HG02678 (cell line): ENCODE results near the gene AMBP.

Source experiments
- ATAC-seq: cut with Tn5 transposase; IDR thresholded peaks from one replicate; pipeline ENCODE4 v1.9.1; 2021; ENCODE audit warnings: mild to moderate bottlenecking, moderate library complexity; ENCODE audit not compliant: unreplicated experiment

AMBP gene

GRCh38 chr9:114112778-114113584 lies 34.9 kb upstream of the AMBP start:
- no peak for ATAC-seq

DNA sequence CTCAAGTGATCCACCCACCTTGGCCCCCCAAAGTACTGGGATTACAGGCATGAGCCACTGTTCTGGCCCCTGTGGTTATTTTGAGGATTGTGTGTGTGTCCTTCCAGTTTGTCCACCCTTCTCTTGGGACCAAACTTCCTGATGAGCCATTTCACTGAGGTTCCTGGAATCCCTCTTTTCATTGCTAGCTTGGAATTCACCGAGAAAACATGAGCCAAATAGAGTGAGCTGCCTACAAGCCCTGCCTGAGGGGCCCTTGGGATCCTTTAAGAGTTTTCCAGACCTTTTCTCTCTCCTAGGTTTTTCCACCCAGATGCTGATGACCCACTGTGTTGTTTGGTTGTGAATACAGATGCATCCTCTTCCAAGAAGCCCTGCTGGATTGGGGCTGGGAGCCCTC lies 34.2 kb upstream of the AMBP start:
- ATAC-seq = no peak

GRCh38 chr9:114110180-114110579 lies 32.1 kb upstream of the AMBP start:
- no peak for ATAC-seq

DNA sequence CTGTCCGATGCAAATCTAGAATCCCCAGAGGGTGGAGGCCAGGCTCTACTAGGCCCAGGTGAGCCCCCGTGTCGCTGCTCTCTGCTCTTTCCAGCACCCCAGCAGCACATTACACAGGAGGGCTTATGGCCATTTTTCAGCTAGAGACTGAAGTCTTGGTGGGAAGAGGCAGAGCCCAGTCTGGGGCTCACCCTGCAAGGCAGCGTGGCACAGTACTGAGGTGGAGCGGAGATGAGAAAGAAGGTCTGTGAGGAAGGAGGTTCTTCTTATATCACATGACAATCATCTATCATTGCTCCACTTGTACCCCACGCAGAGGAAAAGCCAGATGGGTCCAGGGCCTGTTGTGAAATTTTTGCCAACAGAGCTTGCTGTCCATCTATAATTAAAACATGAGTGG lies 31.0 kb upstream of the AMBP start:
- no peak for ATAC-seq

DNA sequence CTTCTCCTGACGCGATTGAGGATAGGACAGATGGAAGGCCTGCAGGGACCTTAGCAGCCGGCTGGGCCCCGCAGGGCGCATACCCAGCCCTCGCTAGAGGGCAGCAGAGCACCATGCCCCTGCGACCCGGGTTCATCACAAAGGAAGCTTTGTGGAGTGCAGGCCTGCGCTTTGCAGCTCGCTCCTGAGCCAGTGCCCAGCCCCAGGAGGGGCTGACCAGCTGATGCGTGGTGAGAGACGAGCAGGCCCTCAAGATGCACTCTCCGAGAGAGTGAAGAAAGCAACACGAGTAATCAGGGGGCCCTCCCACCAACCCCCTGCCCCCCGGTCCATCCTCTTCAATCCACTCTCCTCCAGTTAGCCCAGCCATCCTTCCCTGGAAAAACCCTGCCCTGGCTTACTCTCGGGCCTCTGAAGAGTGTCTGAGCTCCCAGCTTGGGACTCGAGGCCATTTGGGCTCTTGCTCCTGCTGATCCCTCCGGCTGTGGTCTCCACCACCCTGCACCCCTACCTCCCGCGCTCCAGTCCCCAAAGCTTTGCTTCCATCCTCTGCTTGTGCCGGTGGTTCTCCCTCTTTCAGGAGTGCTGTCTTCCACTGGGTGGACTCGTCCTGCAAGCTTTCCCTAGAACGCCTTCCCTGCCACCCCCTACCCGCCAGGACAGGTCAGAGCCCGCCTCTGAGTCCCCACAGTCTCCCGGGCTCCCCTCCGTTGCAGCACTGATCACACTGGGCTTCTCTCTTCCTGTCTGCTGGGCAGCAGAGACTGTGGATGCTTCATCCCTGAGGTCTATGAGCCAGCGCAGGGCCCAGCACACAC lies 30.1 kb upstream of the AMBP start:
- ATAC-seq = peak; percentile 55

- peak; percentile 4 for ATAC-seq
These were observed 29.3 kb upstream of the AMBP start for GRCh38 chr9:114107286-114108001.

DNA sequence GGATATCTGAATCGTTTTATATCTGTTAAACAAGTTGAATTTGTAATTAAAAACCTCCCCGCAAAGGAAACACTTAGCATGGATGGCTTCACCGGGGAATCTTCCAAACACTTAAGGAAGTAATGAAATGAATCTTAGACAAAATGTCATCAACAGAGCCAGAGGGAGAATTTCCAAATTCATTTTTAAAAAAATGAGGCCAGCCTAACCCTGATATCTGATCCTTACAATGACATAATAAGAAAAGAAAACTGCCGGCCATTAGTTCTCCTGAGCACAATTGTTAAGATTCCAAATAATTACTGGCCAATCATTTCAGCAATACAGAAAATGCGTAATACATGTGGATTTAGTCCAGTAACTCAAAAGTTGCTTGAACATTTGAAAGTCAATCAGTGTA lies 27.1 kb upstream of the AMBP start:
- ATAC-seq = no peak

GRCh38 chr9:114102484-114102883 lies 24.4 kb upstream of the AMBP start:
- no peak for ATAC-seq

- no peak for ATAC-seq
These were observed 22.4 kb upstream of the AMBP start for GRCh38 chr9:114100536-114100935.

DNA sequence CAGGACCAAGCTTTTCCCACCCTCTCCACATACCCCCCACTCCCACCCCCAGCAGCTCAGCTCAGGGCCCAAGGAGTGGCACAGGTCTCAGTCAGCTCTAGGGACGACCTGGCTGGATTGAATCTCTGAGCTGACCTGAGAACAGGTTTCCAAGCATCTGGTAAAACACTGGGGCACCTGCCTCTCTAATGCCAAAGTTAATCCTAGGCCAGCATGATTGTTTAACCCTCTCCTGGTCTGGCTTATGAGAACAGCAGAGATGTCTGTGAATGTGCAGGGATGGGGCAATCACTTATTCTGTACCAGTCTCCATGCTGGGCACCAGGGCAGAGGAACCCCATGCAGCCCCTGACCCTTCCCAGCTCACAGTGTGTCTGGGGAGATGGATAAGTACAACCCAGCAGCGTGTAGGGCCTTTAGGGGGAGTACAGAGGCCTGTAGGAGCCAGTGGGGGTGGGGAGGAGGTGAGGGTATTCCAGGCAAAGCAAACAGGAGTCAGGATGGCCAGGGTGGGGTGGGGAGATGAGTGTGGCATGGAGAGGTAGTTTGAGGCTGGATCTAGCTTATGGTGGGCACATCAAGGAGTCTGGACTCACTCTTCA lies 21.7 kb upstream of the AMBP start:
- no peak for ATAC-seq

GRCh38 chr9:114098936-114099668 lies 21.0 kb upstream of the AMBP start, which contains the start of gene KIF12:
TSS of gene KIF12 (minus strand) at chr9:114099292. CDS start at chr9:114099276, 16 bp downstream.
- ATAC-seq = no peak

GRCh38 chr9:114098021-114098935 lies 20.2 kb upstream of the AMBP start:
- ATAC-seq = no peak

- ATAC-seq = no peak
These were observed 19.5 kb upstream of the AMBP start for GRCh38 chr9:114097613-114098020.

- ATAC-seq = no peak
These were observed 18.9 kb upstream of the AMBP start for GRCh38 chr9:114096866-114097612.

- no peak for ATAC-seq
These were observed 18.0 kb upstream of the AMBP start for GRCh38 chr9:114096041-114096511.

GRCh38 chr9:114094971-114095370 lies 16.9 kb upstream of the AMBP start:
- no peak for ATAC-seq

- ATAC-seq = no peak
These were observed 15.8 kb upstream of the AMBP start for GRCh38 chr9:114093761-114094505.

GRCh38 chr9:114093031-114093471 lies 15.0 kb upstream of the AMBP start:
- ATAC-seq = no peak
